K562 (cell line): ENCODE data around the gene MED29.

Experiments used
- ATF2 ChIP-seq: sonication (generic); formaldehyde crosslinking; IDR thresholded peaks from 2 replicates; pipeline ENCODE4 v1.8.1; 2022; ENCODE audit warnings: missing genetic modification reagents
- CCNT2 ChIP-seq: IDR thresholded peaks from 2 replicates; pipeline ENCODE4 v1.6.1; 2011; ENCODE audit warnings: borderline replicate concordance, low read depth, mild to moderate bottlenecking, moderate library complexity, mixed read lengths, low read length; ENCODE audit not compliant: insufficient read length; ENCODE audit errors: extremely low read depth
- GABPA ChIP-seq: fragments of 200-800 bp; sonication (Bioruptor generic); conservative IDR thresholded peaks from 2 replicates; pipeline ENCODE4 v1.6.1; 2016; ENCODE audit warnings: low read depth, missing genetic modification characterization, missing compliant biosample characterization
- JUND ChIP-seq, 2 experiments: IDR thresholded peaks; 2 replicates in 1 of 2; 3 replicates in 1 of 2; pipeline ENCODE4 v1.6.1; 2011; ENCODE audit warnings: borderline replicate concordance in 2 of 2, low read depth in 2 of 2, low read length in 2 of 2, improper control_type of control experiment in 1 of 2, missing biosample characterization in 1 of 2, missing genetic modification characterization in 1 of 2, missing genetic modification reagents in 1 of 2
- MAX ChIP-seq: sonication (generic); formaldehyde crosslinking; IDR thresholded peaks from 2 replicates; pipeline ENCODE4 v1.9.0; 2022; ENCODE audit warnings: mild to moderate bottlenecking, missing genetic modification reagents
- MECOM ChIP-seq: fragments of 250-450 bp; sonication (Bioruptor Pico); IDR thresholded peaks from 2 replicates; pipeline ENCODE4 v1.8.0; 2022; ENCODE audit warnings: inconsistent platforms
- NFIC ChIP-seq: fragments of 450-650 bp; IDR thresholded peaks from 2 replicates; pipeline ENCODE4 v1.6.1; 2017; ENCODE audit warnings: mild to moderate bottlenecking, inconsistent platforms
- RERE ChIP-seq: sonication (generic); formaldehyde crosslinking; IDR thresholded peaks from 2 replicates; pipeline ENCODE4 v1.8.0; 2023; ENCODE audit warnings: missing genetic modification reagents, mild to moderate bottlenecking, borderline replicate concordance
- ZNF12 ChIP-seq: sonication (generic); formaldehyde crosslinking; IDR thresholded peaks from 2 replicates; pipeline ENCODE4 v1.4.0; 2020; ENCODE audit warnings: mild to moderate bottlenecking, missing genetic modification reagents
- ZNF324 ChIP-seq: fragments of 250-450 bp; sonication (Bioruptor Pico); IDR thresholded peaks from 2 replicates; pipeline ENCODE4 v1.4.0; 2020; ENCODE audit warnings: mild to moderate bottlenecking
- ZNF75A ChIP-seq: fragments of 450-650 bp; formaldehyde crosslinking; IDR thresholded peaks from 2 replicates; pipeline ENCODE4 v1.4.0; 2020; ENCODE audit warnings: mild to moderate bottlenecking

GRCh38 chr19:39400061-39400460, 8.9 kb downstream of the MED29 start:
- TF ChIP-seq RERE (CRISPR knock-in tag) (no peak), ATF2 (CRISPR knock-in tag) (no peak), ZNF75A (CRISPR knock-in tag) (no peak), MECOM (CRISPR knock-in tag) (no peak), NFIC (no peak), ZNF324 (no peak), ZNF12 (CRISPR knock-in tag) (no peak), GABPA (tag) (no peak), CCNT2 (no peak), JUND (IDR thresholded peaks at IDR 0.05; ENCODE audit: borderline replicate concordance, low read depth, low read length) (no peak), JUND (tag; IDR thresholded peaks at IDR 0.05; ENCODE audit: borderline replicate concordance, low read depth, low read length) (no peak), MAX (CRISPR knock-in tag) (no peak)
